HT-29 (cell line): ENCODE data around the gene PLAAT2. TPM values are rescaled to one million over a fixed set of nuclear protein-coding genes. Genes with fewer than 3 reads are reported as not detected.
"Not testable (repeated sequence)": the region's sequence is repeated elsewhere in the genome, so short reads cannot be mapped to it uniquely, and the experiment has no call there.

Source experiments
- DNase-seq: peaks from one replicate; pipeline ENCODE4 v3.0.0-alpha.2; 2015; ENCODE audit warnings: low spot score
- total RNA-seq: library from RNA; depleted of rRNA; stranded (reverse); fragments of >200 nt; shearing (Covaris generic); gene quantifications from 2 replicates; pipeline ENCODE4 v1.2.3, GENCODE V29; 2014

Gene PLAAT2
- total RNA-seq, 1 experiment from 2014 or later: 4.2 TPM

- DNase-seq: no peak
Measured at GRCh38 chr11:63549411-63549810, 13.8 kb downstream of the PLAAT2 start.

DNA sequence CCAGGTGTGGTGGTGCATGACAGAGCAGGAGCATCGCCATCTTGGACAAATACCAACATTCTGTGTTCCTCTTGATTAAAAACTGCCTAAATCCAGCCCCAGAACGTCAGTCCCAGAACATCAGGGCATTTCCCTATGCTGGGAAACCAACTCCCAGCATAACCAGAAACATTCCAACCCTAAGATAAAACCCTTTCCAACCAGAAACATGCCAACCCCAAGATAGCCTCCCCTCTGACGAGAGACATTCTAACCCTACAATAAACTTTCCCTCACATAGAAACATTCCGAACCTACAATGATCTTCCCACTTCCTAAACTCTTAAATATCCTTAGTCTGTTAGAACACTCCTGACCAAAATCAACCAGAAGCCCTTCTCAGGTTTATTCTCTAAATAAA is 15.0 kb downstream of the PLAAT2 start:
- no peak for DNase-seq

- no peak for DNase-seq
Measured at GRCh38 chr11:63547061-63547460, 16.1 kb downstream of the PLAAT2 start.

DNA sequence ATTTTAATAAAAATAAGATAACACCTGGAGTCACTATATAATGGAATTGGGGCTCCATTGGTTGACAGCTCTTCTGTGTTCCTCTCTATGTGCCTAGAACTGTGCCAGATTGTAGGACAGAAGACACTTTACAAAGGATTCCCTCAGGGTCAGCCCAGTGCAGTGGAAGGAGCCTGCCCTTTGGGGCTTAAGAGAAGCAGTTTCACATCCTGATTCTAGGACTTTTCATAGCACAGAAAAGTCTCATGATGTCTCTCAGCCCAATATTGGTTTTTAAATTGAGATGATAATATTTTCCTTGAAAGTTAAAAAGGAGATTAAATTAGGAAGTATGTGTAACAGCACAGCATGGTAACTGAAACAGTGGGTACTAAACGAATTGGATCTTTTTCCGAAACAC is 19.5 kb downstream of the PLAAT2 start:
- DNase-seq: no peak

- not testable (repeated sequence) for DNase-seq
Measured at GRCh38 chr11:63542506-63542905, 20.7 kb downstream of the PLAAT2 start.

GRCh38 chr11:63537293-63538101 is 25.7 kb downstream of the PLAAT2 start:
- DNase-seq: peak; percentile 23

GRCh38 chr11:63536669-63537292 is 26.4 kb downstream of the PLAAT2 start, which contains the start of gene PLAAT4:
Gene PLAAT4, plus strand, starts transcription at chr11:63536808. Its CDS starts 61 bp downstream, at chr11:63536869.
- peak; percentile 72 for DNase-seq

- DNase-seq: no peak
Measured at GRCh38 chr11:63535734-63536133, 27.4 kb downstream of the PLAAT2 start.

DNA sequence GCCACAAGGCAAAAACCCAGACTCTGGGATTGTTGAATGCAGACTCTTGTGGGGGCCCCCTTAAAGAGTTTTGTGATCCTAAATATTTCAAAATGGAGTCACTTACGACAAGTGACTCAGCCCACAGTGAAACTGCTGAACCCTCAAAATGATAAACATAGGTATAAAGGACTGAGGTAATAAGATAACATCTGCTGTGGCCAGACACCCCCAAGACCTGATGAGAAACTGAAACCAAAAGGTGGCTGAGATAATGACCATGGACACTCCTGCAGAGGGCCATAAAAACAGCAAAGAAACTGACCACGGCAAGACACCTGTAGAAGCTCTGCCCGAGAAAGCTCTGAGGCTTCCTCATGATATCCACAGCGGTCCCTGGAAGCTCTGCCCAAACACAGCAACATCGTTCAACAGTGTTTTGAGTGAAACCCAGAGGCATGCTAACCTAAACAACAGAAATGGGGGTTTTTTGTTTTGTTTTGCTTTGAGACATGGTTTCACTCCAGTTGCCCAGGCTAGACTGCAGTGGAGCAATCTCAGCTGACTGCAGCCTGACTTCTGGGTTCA is 28.2 kb downstream of the PLAAT2 start:
- DNase-seq: no peak

GRCh38 chr11:63534076-63534475 is 29.1 kb downstream of the PLAAT2 start:
- no peak for DNase-seq

- peak; percentile 49 for DNase-seq
Measured at GRCh38 chr11:63532799-63533475, 30.2 kb downstream of the PLAAT2 start.

- peak; percentile 16 for DNase-seq
Measured at GRCh38 chr11:63532117-63532516, 31.1 kb downstream of the PLAAT2 start.

- DNase-seq: peak; percentile 90
Measured at GRCh38 chr11:63531074-63531792, 31.9 kb downstream of the PLAAT2 start.

DNA sequence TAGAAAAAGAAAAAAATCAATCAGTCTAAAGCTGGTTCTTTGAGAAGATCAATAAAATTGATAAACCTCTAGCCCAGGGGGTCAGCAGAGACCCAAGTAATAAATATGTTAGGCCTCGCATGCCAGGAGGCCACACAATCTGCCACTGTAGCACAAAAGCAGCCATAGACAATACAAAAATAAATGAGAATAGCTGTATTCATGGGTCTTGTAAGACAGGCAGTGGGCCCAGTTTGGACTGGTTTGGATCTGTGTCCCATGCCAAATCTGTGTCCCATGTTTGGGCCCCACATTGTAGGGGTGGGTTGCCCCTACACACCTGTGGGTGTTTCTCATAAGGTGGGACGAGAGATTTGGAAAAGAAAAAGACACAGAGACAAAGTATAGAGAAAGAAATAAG is 33.2 kb downstream of the PLAAT2 start:
- DNase-seq: peak; percentile 15

DNA sequence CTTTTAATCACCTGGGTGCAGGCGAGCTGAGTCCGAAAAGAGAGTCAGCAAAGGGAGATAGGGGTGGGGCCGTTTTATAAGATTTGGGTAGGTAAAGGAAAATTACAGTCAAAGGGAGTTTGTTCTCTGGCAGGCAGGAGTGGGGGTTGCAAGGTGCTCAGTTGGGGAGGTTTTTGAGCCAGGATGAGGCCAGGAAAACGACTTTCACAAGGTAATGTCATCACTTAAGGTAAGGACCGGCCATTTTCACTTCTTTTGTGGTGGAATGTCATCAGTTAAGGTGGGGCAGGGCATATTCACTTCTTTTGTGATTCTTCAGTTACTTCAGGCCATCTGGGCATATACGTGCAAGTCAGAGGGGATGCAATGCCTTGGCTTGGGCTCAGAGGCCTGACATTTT is 33.8 kb downstream of the PLAAT2 start:
- DNase-seq: not testable (repeated sequence)

- peak; percentile 78 for DNase-seq
Measured at GRCh38 chr11:63528729-63529278, 34.4 kb downstream of the PLAAT2 start.

DNA sequence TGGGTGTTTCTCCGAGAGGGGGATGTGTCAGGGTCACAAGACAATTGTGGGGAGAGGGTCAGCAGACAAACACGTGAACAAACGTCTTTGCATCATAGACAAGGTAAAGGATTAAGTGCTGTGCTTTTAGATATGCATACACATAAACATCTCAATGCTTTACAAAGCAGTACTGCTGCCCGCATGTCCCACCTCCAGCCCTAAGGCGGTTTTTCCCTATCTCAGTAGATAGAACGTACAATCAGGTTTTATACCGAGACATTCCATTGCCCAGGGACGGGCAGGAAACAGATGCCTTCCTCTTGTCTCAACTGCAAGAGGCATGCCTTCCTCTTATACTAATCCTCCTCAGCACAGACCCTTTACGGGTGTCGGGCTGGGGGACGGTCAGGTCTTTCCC is 35.0 kb downstream of the PLAAT2 start:
- not testable (repeated sequence) for DNase-seq

DNA sequence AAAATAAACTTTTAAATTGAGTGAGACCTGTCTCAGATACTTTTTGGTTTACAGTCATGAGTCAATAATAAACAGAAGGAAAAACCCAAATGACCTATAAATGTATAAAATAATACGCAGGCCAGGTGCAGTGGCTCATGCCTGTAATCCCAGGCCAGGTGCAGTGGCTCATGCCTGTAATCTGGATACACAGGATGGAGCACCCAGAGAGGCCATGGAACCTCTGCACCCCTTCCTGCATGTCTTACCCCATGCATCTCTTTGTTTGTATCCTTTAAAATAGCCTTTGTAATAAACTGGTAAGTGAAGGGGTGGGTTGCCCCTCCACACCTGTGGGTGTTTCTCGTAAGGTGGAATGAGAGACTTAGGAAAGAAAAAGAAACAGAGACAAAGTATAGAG is 35.5 kb downstream of the PLAAT2 start:
- peak; percentile 22 for DNase-seq

DNA sequence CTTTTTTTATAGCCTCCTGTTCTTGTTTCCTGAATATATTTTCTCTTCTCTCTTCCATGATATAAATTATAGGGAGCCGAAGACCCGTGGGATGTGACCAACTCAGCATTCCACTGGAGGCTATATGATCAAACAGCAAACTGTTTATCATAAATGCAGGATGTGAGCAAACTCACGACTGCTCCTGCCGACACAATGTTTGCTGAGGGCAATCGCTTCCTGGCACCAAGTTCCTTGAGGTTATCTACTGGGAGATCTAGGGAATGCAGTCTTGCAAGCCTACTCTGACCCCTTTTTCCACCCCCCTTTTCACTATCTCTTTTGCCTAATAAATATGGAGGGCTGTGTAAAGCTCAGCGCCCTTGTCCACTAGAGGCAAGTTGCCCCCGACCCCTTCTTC is 40.0 kb downstream of the PLAAT2 start:
- DNase-seq: peak; percentile 68

DNA sequence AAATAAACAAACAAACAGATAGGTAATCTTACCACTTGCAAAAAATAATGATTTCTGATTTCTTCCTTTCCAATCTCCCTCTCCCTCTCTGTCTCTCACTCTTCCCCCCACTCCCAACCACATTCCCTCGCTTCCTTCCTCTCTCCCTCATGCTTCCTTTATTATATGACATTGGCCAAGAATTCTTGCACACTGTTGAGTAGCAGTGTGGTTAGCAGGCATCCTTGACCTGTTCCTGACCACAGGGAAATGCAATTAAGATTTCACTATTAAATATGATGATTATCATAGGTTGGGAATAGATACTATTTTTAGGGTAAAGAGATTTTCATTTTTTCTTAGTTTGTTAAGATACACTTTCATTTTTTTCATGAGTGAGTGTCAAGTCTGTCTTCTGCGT is 41.3 kb downstream of the PLAAT2 start:
- peak; percentile 23 for DNase-seq

GRCh38 chr11:63520606-63521170 is 42.5 kb downstream of the PLAAT2 start:
- no peak for DNase-seq
